ENCODE results near the gene S100PBP.

The S100PBP gene

DNA sequence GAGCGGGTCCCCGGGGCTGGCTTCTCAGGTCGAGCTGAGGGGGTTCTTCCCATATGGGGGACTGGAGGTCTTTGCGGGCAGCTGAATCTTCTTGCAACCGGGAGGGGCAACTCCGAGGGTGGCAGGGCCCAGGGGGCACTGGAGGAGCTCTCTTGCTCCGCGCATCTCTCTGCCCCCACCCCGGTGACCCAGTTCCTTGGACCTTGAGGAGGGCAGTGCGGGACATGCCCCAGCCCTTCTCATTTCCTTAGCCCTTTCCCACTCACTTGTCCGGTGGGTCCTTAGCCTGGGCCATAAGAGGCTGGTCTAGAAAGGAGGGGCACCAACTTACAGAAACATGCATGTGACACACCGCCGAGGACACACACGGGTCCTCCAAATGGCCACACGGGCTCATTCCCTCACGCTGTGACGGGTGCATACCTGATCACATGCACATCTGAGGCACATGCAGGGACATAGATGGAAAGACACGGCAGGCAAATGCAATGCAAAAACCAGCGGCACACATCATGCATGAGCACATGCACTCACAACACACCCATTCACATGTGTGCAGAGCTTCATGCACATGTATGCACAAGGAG is 69.5 kb downstream of the S100PBP start:
- Histone ChIP-seq H3K9me3 (ENCODE audit: insufficient read depth, low read depth, low read length) (no peaks in the 10 kb centered on the region), H3K79me2 (ENCODE audit: insufficient read depth, low read length) (no peaks in the 10 kb centered on the region), H3K27me3 (ENCODE audit: insufficient read depth, low read length, poor library complexity, severe bottlenecking) (no peaks in the 10 kb centered on the region), H3F3A (ENCODE audit: low read depth) (no peaks in the 10 kb centered on the region), H2AFZ (ENCODE audit: low read length) (no peak overlapping the region), H3K4me1 (ENCODE audit: insufficient read depth, low read length, poor library complexity, severe bottlenecking) (no peaks in the 10 kb centered on the region), H3K4me3 (ENCODE audit: low read length, poor library complexity, severe bottlenecking) (no peak overlapping the region), H3K9ac (ENCODE audit: low read depth, low read length, poor library complexity, severe bottlenecking) (no peak overlapping the region), H4K20me1 (ENCODE audit: insufficient read depth, low read length, poor library complexity, severe bottlenecking) (no peaks in the 10 kb centered on the region), H3K9me2 (replicated peaks; ENCODE audit: low read depth, low read length) (no peaks in the 10 kb centered on the region), H3K36me3 (ENCODE audit: insufficient read depth, low read length) (no peaks in the 10 kb centered on the region), H3K4me2 (ENCODE audit: low read depth, low read length, poor library complexity, severe bottlenecking) (no peak overlapping the region)
- TF ChIP-seq, protein P1, sequence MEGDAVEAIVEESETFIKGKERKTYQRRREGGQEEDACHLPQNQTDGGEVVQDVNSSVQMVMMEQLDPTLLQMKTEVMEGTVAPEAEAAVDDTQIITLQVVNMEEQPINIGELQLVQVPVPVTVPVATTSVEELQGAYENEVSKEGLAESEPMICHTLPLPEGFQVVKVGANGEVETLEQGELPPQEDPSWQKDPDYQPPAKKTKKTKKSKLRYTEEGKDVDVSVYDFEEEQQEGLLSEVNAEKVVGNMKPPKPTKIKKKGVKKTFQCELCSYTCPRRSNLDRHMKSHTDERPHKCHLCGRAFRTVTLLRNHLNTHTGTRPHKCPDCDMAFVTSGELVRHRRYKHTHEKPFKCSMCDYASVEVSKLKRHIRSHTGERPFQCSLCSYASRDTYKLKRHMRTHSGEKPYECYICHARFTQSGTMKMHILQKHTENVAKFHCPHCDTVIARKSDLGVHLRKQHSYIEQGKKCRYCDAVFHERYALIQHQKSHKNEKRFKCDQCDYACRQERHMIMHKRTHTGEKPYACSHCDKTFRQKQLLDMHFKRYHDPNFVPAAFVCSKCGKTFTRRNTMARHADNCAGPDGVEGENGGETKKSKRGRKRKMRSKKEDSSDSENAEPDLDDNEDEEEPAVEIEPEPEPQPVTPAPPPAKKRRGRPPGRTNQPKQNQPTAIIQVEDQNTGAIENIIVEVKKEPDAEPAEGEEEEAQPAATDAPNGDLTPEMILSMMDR (conservative IDR thresholded peaks at IDR 0.05; ENCODE audit: low read length): no peak
- TF ChIP-seq EZH2phosphoT487 (IDR thresholded peaks at IDR 0.05; ENCODE audit: borderline replicate concordance): no peak

DNA sequence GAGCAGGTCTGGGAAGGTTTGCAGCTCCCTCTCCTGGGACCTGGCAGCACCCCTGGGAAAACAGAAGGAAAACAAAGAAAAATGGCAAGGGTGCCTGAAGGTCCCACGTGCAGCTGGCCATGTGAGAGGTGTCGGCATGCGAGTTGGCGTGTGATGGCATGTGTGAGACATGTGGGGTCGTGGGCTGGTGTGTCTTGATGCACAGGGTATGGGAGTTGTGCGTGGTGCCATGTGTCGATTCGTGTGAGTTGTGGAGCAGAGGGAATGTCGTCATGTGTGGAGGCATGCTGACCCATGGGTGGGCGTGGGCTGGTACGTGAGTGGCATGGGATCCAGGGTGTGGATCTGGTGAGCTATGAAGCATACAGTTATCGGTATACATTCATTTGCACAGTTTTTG is 70.2 kb downstream of the S100PBP start:
- Histone ChIP-seq H3K79me2 (ENCODE audit: insufficient read depth, low read length) (no peaks in the 10 kb centered on the region), H3K36me3 (ENCODE audit: insufficient read depth, low read length) (no peaks in the 10 kb centered on the region), H3F3A (ENCODE audit: low read depth) (no peaks in the 10 kb centered on the region), H3K4me2 (ENCODE audit: low read depth, low read length, poor library complexity, severe bottlenecking) (no peak overlapping the region), H3K4me1 (ENCODE audit: insufficient read depth, low read length, poor library complexity, severe bottlenecking) (no peaks in the 10 kb centered on the region), H4K20me1 (ENCODE audit: insufficient read depth, low read length, poor library complexity, severe bottlenecking) (no peaks in the 10 kb centered on the region), H3K4me3 (ENCODE audit: low read length, poor library complexity, severe bottlenecking) (no peak overlapping the region), H3K27me3 (ENCODE audit: insufficient read depth, low read length, poor library complexity, severe bottlenecking) (no peaks in the 10 kb centered on the region), H3K9ac (ENCODE audit: low read depth, low read length, poor library complexity, severe bottlenecking) (no peak overlapping the region), H2AFZ (ENCODE audit: low read length) (no peak overlapping the region), H3K9me3 (ENCODE audit: insufficient read depth, low read depth, low read length) (no peaks in the 10 kb centered on the region), H3K9me2 (replicated peaks; ENCODE audit: low read depth, low read length) (no peaks in the 10 kb centered on the region)
- no peak for TF ChIP-seq EZH2phosphoT487 (IDR thresholded peaks at IDR 0.05; ENCODE audit: borderline replicate concordance)
- TF ChIP-seq, protein P1 (conservative IDR thresholded peaks at IDR 0.05; ENCODE audit: low read length): no peak

DNA sequence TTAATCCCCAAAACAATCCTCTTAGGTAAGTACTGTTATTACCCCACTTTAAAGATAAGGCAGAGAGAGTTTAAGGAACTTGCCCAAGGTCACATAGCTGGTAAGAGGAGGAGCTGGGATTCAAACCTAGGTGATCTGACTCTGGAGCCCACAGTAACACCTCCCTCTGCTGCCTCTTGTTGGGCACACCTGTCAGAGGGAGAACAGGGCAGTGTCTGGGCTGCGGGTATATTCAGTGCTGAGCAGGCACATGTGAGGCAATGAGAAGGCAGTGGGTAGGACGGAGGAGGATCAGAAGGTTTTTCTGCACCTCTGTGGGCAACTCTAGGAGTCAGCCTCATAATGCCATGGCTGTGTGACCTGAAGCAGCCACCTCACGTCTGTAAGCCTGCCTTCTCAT is 70.7 kb downstream of the S100PBP start:
- H3K4me1 ChIP-seq (ENCODE audit: insufficient read depth, low read length, poor library complexity, severe bottlenecking): no peaks in the 10 kb centered on the region
- H3K4me3 ChIP-seq (ENCODE audit: low read length, poor library complexity, severe bottlenecking): no peak overlapping the region
- H4K20me1 ChIP-seq (ENCODE audit: insufficient read depth, low read length, poor library complexity, severe bottlenecking): no peaks in the 10 kb centered on the region
- no peak overlapping the region for H3K9ac ChIP-seq (ENCODE audit: low read depth, low read length, poor library complexity, severe bottlenecking)
- TF ChIP-seq EZH2phosphoT487 (IDR thresholded peaks at IDR 0.05; ENCODE audit: borderline replicate concordance): no peak
- TF ChIP-seq, protein P1 (conservative IDR thresholded peaks at IDR 0.05; ENCODE audit: low read length): no peak
- no peaks in the 10 kb centered on the region for H3K9me2 ChIP-seq (replicated peaks; ENCODE audit: low read depth, low read length)
- H3K9me3 ChIP-seq (ENCODE audit: insufficient read depth, low read depth, low read length): no peaks in the 10 kb centered on the region
- no peaks in the 10 kb centered on the region for H3K36me3 ChIP-seq (ENCODE audit: insufficient read depth, low read length)
- H3K79me2 ChIP-seq (ENCODE audit: insufficient read depth, low read length): no peaks in the 10 kb centered on the region
- no peaks in the 10 kb centered on the region for H3K27me3 ChIP-seq (ENCODE audit: insufficient read depth, low read length, poor library complexity, severe bottlenecking)
- no peaks in the 10 kb centered on the region for H3F3A ChIP-seq (ENCODE audit: low read depth)
- H3K4me2 ChIP-seq (ENCODE audit: low read depth, low read length, poor library complexity, severe bottlenecking): no peak overlapping the region
- no peak overlapping the region for H2AFZ ChIP-seq (ENCODE audit: low read length)

All from Loucy (cell line).